IMR-90 (cell line): Measurements from ENCODE around the gene DNAJC13. TPM values are rescaled to one million over a fixed set of nuclear protein-coding genes. Genes with fewer than 3 reads are reported as not detected.

Experiments
- ATAC-seq: fragments of 200-7000 bp; cut with Tn5 transposase; 2 replicates; pipeline ENCODE4 v1.9.1; 2020; ENCODE audit warnings: low read depth, mild to moderate bottlenecking, moderate library complexity
- BruUV-seq: library from RNA; stranded (reverse); fragments of 400-500 nt; replicated peaks from 2 replicates; lab custom pipeline; 2021; lab: Mats Ljungman, UMichigan
- CTCF ChIA-PET: fragments of 300-600 bp; formaldehyde crosslinking; extraction: SDS; loops from one replicate; lab custom pipeline; 2021; ENCODE audit warnings: antibody characterized with exemption; lab: Yijun Ruan, JAX
- POLR2A ChIA-PET: fragments of 300-600 bp; sonication (Branson Sonifier 250); formaldehyde crosslinking; loops from one replicate; lab custom pipeline; 2022; ENCODE audit warnings: antibody characterized with exemption; ENCODE audit not compliant: unreplicated experiment; lab: Charles Lee
- DNase-seq: peaks from one replicate; pipeline ENCODE4 v3.0.0; 2013
- H2AFZ ChIP-seq: replicated peaks from 2 replicates; pipeline ENCODE3; 2013; ENCODE audit warnings: low read length, mild to moderate bottlenecking; ENCODE audit not compliant: poor library complexity
- H2AK5ac ChIP-seq: 2 replicates; pipeline ENCODE4 v1.6.1; 2013; ENCODE audit warnings: low read depth, low read length, inconsistent platforms
- H2AK9ac ChIP-seq: replicated peaks from 2 replicates; pipeline ENCODE3; 2013; ENCODE audit warnings: mild to moderate bottlenecking, low read depth, low read length, moderate library complexity; ENCODE audit not compliant: poor library complexity
- H2BK120ac ChIP-seq: 2 replicates; pipeline ENCODE4 v1.6.1; 2013; ENCODE audit warnings: low read depth, low read length, inconsistent platforms
- H2BK15ac ChIP-seq: 3 replicates; pipeline ENCODE4 v1.6.1; 2013; ENCODE audit warnings: low read depth, low read length, inconsistent platforms
- H2BK20ac ChIP-seq: 2 replicates; pipeline ENCODE4 v1.6.1; 2013; ENCODE audit warnings: low read depth, mild to moderate bottlenecking, inconsistent platforms, low read length, moderate library complexity
- H2BK5ac ChIP-seq: 2 replicates; pipeline ENCODE4 v1.6.1; 2013; ENCODE audit warnings: mild to moderate bottlenecking, low read depth, low read length, inconsistent platforms; ENCODE audit not compliant: poor library complexity, severe bottlenecking
- H3K14ac ChIP-seq: replicated peaks from 2 replicates; pipeline ENCODE4 v1.6.1; 2013; ENCODE audit warnings: low read depth, low read length, inconsistent platforms
- H3K18ac ChIP-seq: 2 replicates; pipeline ENCODE4 v1.6.1; 2013; ENCODE audit warnings: low read depth, low read length, control low read depth
- H3K23ac ChIP-seq: 2 replicates; pipeline ENCODE4 v1.6.1; 2013; ENCODE audit warnings: low read depth, low read length, inconsistent platforms
- H3K27ac ChIP-seq: 2 replicates; pipeline ENCODE4 v1.5.1; 2013; ENCODE audit warnings: mild to moderate bottlenecking, control low read depth, low read length; ENCODE audit not compliant: insufficient read depth
- H3K27me3 ChIP-seq: 2 replicates; pipeline ENCODE4 v1.6.1; 2013; ENCODE audit warnings: low read length; ENCODE audit not compliant: control insufficient read depth, insufficient read depth
- H3K36me3 ChIP-seq: 2 replicates; pipeline ENCODE4 v1.6.1; 2013; ENCODE audit warnings: low read length, mixed read lengths; ENCODE audit not compliant: control insufficient read depth, insufficient read depth
- H3K4ac ChIP-seq: 2 replicates; pipeline ENCODE4 v1.6.1; 2013; ENCODE audit warnings: low read depth, low read length, inconsistent platforms
- H3K4me1 ChIP-seq: 2 replicates; pipeline ENCODE4 v1.6.1; 2013; ENCODE audit warnings: low read length, mixed read lengths; ENCODE audit not compliant: control insufficient read depth, insufficient read depth
- H3K4me2 ChIP-seq: 2 replicates; pipeline ENCODE4 v1.6.1; 2013; ENCODE audit warnings: low read depth, mild to moderate bottlenecking, control low read depth, low read length, moderate library complexity
- H3K4me3 ChIP-seq: 2 replicates; pipeline ENCODE4 v1.5.1; 2013; ENCODE audit warnings: low read depth, mild to moderate bottlenecking, control low read depth, low read length, moderate library complexity; ENCODE audit not compliant: insufficient read depth
- H3K56ac ChIP-seq: 2 replicates; pipeline ENCODE4 v1.6.1; 2013; ENCODE audit warnings: low read length, inconsistent platforms; ENCODE audit not compliant: insufficient read depth; ENCODE audit errors: extremely low read depth
- H3K79me1 ChIP-seq, 2 experiments: 2 replicates each; pipeline ENCODE4 v1.6.1; 2013; ENCODE audit warnings: low read length in 2 of 2, inconsistent platforms in 1 of 2, low read depth in 1 of 2
- H3K9ac ChIP-seq: 2 replicates; pipeline ENCODE4 v1.6.1; 2013; ENCODE audit warnings: low read depth, low read length, control low read depth
- H3K9me1 ChIP-seq: 2 replicates; pipeline ENCODE4 v1.6.1; 2013; ENCODE audit warnings: low read length, inconsistent platforms; ENCODE audit not compliant: insufficient read depth
- H3K9me3 ChIP-seq: 2 replicates; pipeline ENCODE4 v1.6.1; 2013; ENCODE audit warnings: low read length; ENCODE audit not compliant: control insufficient read depth, insufficient read depth
- H4K20me1 ChIP-seq: 2 replicates; pipeline ENCODE4 v1.6.1; 2013; ENCODE audit warnings: low read length, inconsistent platforms; ENCODE audit not compliant: insufficient read depth
- H4K5ac ChIP-seq: 2 replicates; pipeline ENCODE4 v1.6.1; 2013; ENCODE audit warnings: mild to moderate bottlenecking, low read depth, low read length, control low read depth
- H4K8ac ChIP-seq, 2 experiments: 2 replicates each; pipeline ENCODE4 v1.6.1; 2013; ENCODE audit warnings: low read depth in 2 of 2, low read length in 2 of 2, control low read depth in 1 of 2, inconsistent platforms in 1 of 2
- H4K91ac ChIP-seq: 2 replicates; pipeline ENCODE4 v1.6.1; 2013; ENCODE audit warnings: low read depth, low read length, inconsistent platforms; ENCODE audit not compliant: insufficient read depth
- BHLHE40 ChIP-seq: fragments of 150-350 bp; IDR thresholded peaks from 2 replicates; pipeline ENCODE4 v1.6.1; 2016; ENCODE audit warnings: mild to moderate bottlenecking, low read depth, low read length
- CEBPB ChIP-seq: IDR thresholded peaks from 2 replicates; pipeline ENCODE4 v1.6.1; 2012; ENCODE audit warnings: low read depth, low read length, improper control_type of control experiment
- FOS ChIP-seq: fragments of 150-350 bp; IDR thresholded peaks from 2 replicates; pipeline ENCODE4 v1.6.1; 2016; ENCODE audit warnings: low read depth, low read length
- MAFK ChIP-seq: IDR thresholded peaks from 2 replicates; pipeline ENCODE4 v1.6.1; 2012; ENCODE audit warnings: low read depth, low read length, improper control_type of control experiment
- MAZ ChIP-seq: IDR thresholded peaks from 2 replicates; pipeline ENCODE4 v1.6.1; 2012; ENCODE audit warnings: low read depth, mild to moderate bottlenecking, low read length, improper control_type of control experiment, moderate library complexity, borderline replicate concordance
- MXI1 ChIP-seq: IDR thresholded peaks from 2 replicates; pipeline ENCODE4 v1.6.1; 2012; ENCODE audit warnings: low read depth, mild to moderate bottlenecking, low read length, moderate library complexity, borderline replicate concordance
- POLR2A ChIP-seq: IDR thresholded peaks from 2 replicates; pipeline ENCODE4 v1.6.1; 2012; ENCODE audit warnings: mild to moderate bottlenecking, low read depth, low read length
- RCOR1 ChIP-seq: IDR thresholded peaks from 2 replicates; pipeline ENCODE4 v1.6.1; 2012; ENCODE audit warnings: mild to moderate bottlenecking, low read length, improper control_type of control experiment; ENCODE audit not compliant: insufficient replicate concordance
- RFX5 ChIP-seq: IDR thresholded peaks from 2 replicates; pipeline ENCODE4 v1.8.0; 2012; ENCODE audit warnings: low read depth, mild to moderate bottlenecking, low read length, moderate library complexity
- SMC3 ChIP-seq: fragments of 150-350 bp; IDR thresholded peaks from 2 replicates; pipeline ENCODE4 v1.6.1; 2016; ENCODE audit warnings: low read depth, mild to moderate bottlenecking, antibody characterized with exemption, low read length, moderate library complexity
- WGBS, 2 experiments: methylation state at CpG; one replicate each; pipeline versions ENCODE4 v1.1.5 to v1.1.7; 2013; ENCODE audit warnings: missing lambda C conversion rate in 2 of 2; ENCODE audit not compliant: insufficient read length in 1 of 2; ENCODE audit errors: extremely low coverage in 2 of 2; 5-methylcytosine and 5-hydroxymethylcytosine counted together
- dilution Hi-C: fragments of 300-500 bp; cut with HindIII; formaldehyde crosslinking; loops from one replicate; pipeline ENCODE4 v1.14.3; 2018; ENCODE audit warnings: low sequenced_read_pairs; ENCODE audit not compliant: unreplicated experiment
- in situ Hi-C: fragments of 300-500 bp; cut with MboI; formaldehyde crosslinking; loops from 3 replicates; pipeline ENCODE4 v1.14.3; 2019; ENCODE audit warnings: low sequenced_read_pairs, inconsistent platforms, mixed read lengths
- intact Hi-C: fragments of 100-400 bp; cut with micrococcal nuclease; formaldehyde crosslinking; loops from 2 replicates; pipeline ENCODE4 v1.10.0; 2022
- polyA plus RNA-seq, 3 experiments: library from polyadenylated mRNA; depleted of rRNA; stranded (reverse); fragments of >200 nt; gene quantifications; 2 replicates each; pipeline ENCODE4 v1.2.3, GENCODE V29; 2012; ENCODE audit warnings: low replicate concordance in 1 of 3
- total RNA-seq: library from RNA; depleted of rRNA; stranded (reverse); fragments of >200 nt; gene quantifications from 2 replicates; pipeline ENCODE4 v1.2.3, GENCODE V29; 2012
- TF ChIP-seq, protein P1 (sequence below): conservative IDR thresholded peaks from 2 replicates; pipeline ENCODE4 v1.5.1; 2012; ENCODE audit warnings: mild to moderate bottlenecking, low read depth, low read length, improper control_type of control experiment
- TF ChIP-seq, protein P2 (sequence below): fragments of 150-350 bp; IDR thresholded peaks from 2 replicates; pipeline ENCODE4 v1.6.1; 2017; ENCODE audit warnings: mild to moderate bottlenecking, antibody characterized with exemption, low read length, low read depth

The DNAJC13 gene
- total and polyA plus RNA-seq, 2 of the 4 experiments (the other 2 are of a cell fraction): 16.4 to 48.6 TPM

DNA sequence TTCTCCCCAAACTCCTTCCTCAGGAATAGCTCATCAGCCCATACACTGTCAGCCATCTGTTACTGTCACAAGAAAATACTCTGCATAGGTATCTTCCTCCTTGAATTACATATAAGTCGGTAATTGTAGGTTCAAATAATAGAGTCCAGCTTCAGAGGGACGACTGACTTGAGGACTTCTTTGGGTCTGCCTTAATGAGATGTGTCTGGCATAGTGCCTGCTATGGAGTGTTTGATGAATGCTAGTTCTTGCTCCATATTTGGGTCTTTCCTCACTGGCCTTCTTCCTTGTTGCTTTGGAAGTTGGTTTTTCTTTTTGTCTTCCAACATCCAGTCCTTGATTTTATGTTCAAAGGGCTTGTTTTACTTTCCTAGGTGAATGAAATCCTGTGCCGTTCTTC, 113.3 kb downstream of the DNAJC13 start:
- intact Hi-C loops: no loop called here
- no peak overlapping the region for H2BK120ac ChIP-seq
- no peak overlapping the region for H3K9ac ChIP-seq
- ATAC-seq (no peak), DNase-seq (no peak)
- no peak overlapping the region for H3K4me2 ChIP-seq
- no peak overlapping the region for H3K18ac ChIP-seq
- H3K9me3 ChIP-seq: no peaks in the 10 kb centered on the region
- BruUV-seq: no TSS peak
- TF ChIP-seq MAZ: no peak
- no peak for TF ChIP-seq SMC3
- no peak for TF ChIP-seq BHLHE40
- TF ChIP-seq MXI1: no peak
- TF ChIP-seq, protein P1, sequence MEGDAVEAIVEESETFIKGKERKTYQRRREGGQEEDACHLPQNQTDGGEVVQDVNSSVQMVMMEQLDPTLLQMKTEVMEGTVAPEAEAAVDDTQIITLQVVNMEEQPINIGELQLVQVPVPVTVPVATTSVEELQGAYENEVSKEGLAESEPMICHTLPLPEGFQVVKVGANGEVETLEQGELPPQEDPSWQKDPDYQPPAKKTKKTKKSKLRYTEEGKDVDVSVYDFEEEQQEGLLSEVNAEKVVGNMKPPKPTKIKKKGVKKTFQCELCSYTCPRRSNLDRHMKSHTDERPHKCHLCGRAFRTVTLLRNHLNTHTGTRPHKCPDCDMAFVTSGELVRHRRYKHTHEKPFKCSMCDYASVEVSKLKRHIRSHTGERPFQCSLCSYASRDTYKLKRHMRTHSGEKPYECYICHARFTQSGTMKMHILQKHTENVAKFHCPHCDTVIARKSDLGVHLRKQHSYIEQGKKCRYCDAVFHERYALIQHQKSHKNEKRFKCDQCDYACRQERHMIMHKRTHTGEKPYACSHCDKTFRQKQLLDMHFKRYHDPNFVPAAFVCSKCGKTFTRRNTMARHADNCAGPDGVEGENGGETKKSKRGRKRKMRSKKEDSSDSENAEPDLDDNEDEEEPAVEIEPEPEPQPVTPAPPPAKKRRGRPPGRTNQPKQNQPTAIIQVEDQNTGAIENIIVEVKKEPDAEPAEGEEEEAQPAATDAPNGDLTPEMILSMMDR: no peak
- no peak for TF ChIP-seq RCOR1
- no peak for TF ChIP-seq FOS
- no peak for TF ChIP-seq CEBPB
- no peak for TF ChIP-seq RFX5
- TF ChIP-seq, protein P2, sequence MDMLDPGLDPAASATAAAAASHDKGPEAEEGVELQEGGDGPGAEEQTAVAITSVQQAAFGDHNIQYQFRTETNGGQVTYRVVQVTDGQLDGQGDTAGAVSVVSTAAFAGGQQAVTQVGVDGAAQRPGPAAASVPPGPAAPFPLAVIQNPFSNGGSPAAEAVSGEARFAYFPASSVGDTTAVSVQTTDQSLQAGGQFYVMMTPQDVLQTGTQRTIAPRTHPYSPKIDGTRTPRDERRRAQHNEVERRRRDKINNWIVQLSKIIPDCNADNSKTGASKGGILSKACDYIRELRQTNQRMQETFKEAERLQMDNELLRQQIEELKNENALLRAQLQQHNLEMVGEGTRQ: no peak
- TF ChIP-seq MAFK: no peak
- no peak for TF ChIP-seq POLR2A
- H3K14ac ChIP-seq: no peak overlapping the region
- WGBS, 2 experiments: 57% methylated on average over 1 of the region's 3 CpGs; no CpG with 5 or more reads in 1 of the 2 experiments
- H2AK5ac ChIP-seq: no peak overlapping the region
- no peak overlapping the region for H3K4me3 ChIP-seq
- H4K20me1 ChIP-seq: no peaks in the 10 kb centered on the region
- POLR2A ChIA-PET: no interaction called here
- H4K91ac ChIP-seq: no peak overlapping the region
- H3K79me1 ChIP-seq: peaks cover 6 to 8% of the 10 kb centered on the region in 2 experiments; a peak in 3 of 4 replicates
- CTCF ChIA-PET: no interaction called here
- no peaks in the 10 kb centered on the region for H3K27me3 ChIP-seq
- H3K9me1 ChIP-seq: no peaks in the 10 kb centered on the region
- no peak overlapping the region for H4K8ac ChIP-seq
- H3K56ac ChIP-seq: no peak overlapping the region
- in situ Hi-C loops: no loop called here
- no peak overlapping the region for H2BK20ac ChIP-seq
- dilution Hi-C loops: loop anchor here (25.0 kb wide), 1 partner anchor 107 kb away; no protein-coding TSS in a partner anchor
- H2BK5ac ChIP-seq: no peak overlapping the region
- no peak overlapping the region for H3K4ac ChIP-seq
- H3K36me3 ChIP-seq: peaks cover 30% of the 10 kb centered on the region
- no peak overlapping the region for H2AFZ ChIP-seq
- H2BK15ac ChIP-seq: no peak overlapping the region
- H3K4me1 ChIP-seq: no peaks in the 10 kb centered on the region; the same call in 1 of the 2 replicates
- no peak overlapping the region for H3K23ac ChIP-seq
- H4K5ac ChIP-seq: no peak overlapping the region
- H3K27ac ChIP-seq: no peak overlapping the region
- H2AK9ac ChIP-seq: no peak overlapping the region
